Mesendoderm (in vitro differentiated cells): ENCODE data around the gene NPIPB6.
"Not testable (repeated sequence)": the region's sequence is repeated elsewhere in the genome, so short reads cannot be mapped to it uniquely, and the experiment has no call there.

Source experiments
- DNase-seq: peaks from one replicate; pipeline ENCODE4 v3.0.0; 2013
- H2AK5ac ChIP-seq: 2 replicates; pipeline ENCODE4 v1.6.1; 2013; ENCODE audit warnings: low read length, inconsistent platforms
- H2BK120ac ChIP-seq: 2 replicates; pipeline ENCODE4 v1.6.1; 2013; ENCODE audit warnings: low read depth, mild to moderate bottlenecking, low read length, moderate library complexity, mixed read lengths
- H2BK15ac ChIP-seq: replicated peaks from 2 replicates; pipeline ENCODE4 v1.6.1; 2013; ENCODE audit warnings: low read depth, mild to moderate bottlenecking, moderate library complexity
- H2BK5ac ChIP-seq: 2 replicates; pipeline ENCODE4 v1.6.1; 2013; ENCODE audit warnings: low read length, inconsistent platforms
- H3K18ac ChIP-seq: 2 replicates; pipeline ENCODE4 v1.6.1; 2013; ENCODE audit warnings: mild to moderate bottlenecking, low read length, mixed read lengths
- H3K23ac ChIP-seq: one replicate; pipeline ENCODE4 v1.6.1; 2013; ENCODE audit warnings: low read length
- H3K27ac ChIP-seq: 2 replicates; pipeline ENCODE4 v1.5.1; 2013; ENCODE audit warnings: low read depth, mild to moderate bottlenecking, inconsistent platforms, low read length, moderate library complexity
- H3K27me3 ChIP-seq: 2 replicates; pipeline ENCODE4 v1.6.1; 2013; ENCODE audit warnings: low read length, control low read depth, mild to moderate bottlenecking, inconsistent platforms; ENCODE audit not compliant: insufficient read depth, poor library complexity
- H3K36me3 ChIP-seq: 2 replicates; pipeline ENCODE4 v1.6.1; 2013; ENCODE audit warnings: low read length, inconsistent platforms; ENCODE audit not compliant: control insufficient read depth, insufficient read depth
- H3K4ac ChIP-seq: one replicate; pipeline ENCODE4 v1.6.1; 2013; ENCODE audit warnings: low read depth, mild to moderate bottlenecking, low read length, moderate library complexity
- H3K4me1 ChIP-seq: 2 replicates; pipeline ENCODE4 v1.6.1; 2013; ENCODE audit warnings: low read depth, low read length, inconsistent platforms; ENCODE audit not compliant: control insufficient read depth
- H3K4me2 ChIP-seq: 2 replicates; pipeline ENCODE4 v1.6.1; 2013; ENCODE audit warnings: low read length
- H3K4me3 ChIP-seq: 2 replicates; pipeline ENCODE4 v1.5.1; 2013; ENCODE audit warnings: mild to moderate bottlenecking, low read length
- H3K56ac ChIP-seq: one replicate; pipeline ENCODE4 v1.6.1; 2013; ENCODE audit warnings: low read length
- H3K79me1 ChIP-seq: 2 replicates; pipeline ENCODE4 v1.6.1; 2013; ENCODE audit warnings: low read length, inconsistent platforms
- H3K79me2 ChIP-seq: 2 replicates; pipeline ENCODE4 v1.6.1; 2013; ENCODE audit warnings: mild to moderate bottlenecking, low read length; ENCODE audit not compliant: control insufficient read depth, insufficient read depth
- H3K9ac ChIP-seq: 2 replicates; pipeline ENCODE4 v1.6.1; 2013; ENCODE audit warnings: low read length, inconsistent platforms
- H4K5ac ChIP-seq: one replicate; pipeline ENCODE4 v1.6.1; 2013; ENCODE audit warnings: low read length
- H4K8ac ChIP-seq: one replicate; pipeline ENCODE4 v1.6.1; 2013; ENCODE audit warnings: low read depth, mild to moderate bottlenecking, control low read depth, low read length, moderate library complexity
- WGBS: extraction: QIAGEN DNeasy Blood & Tissue Kit; methylation state at CpG from one replicate; pipeline ENCODE4 v1.1.7; 2013; ENCODE audit warnings: low lambda C conversion rate, missing lambda C conversion rate; ENCODE audit not compliant: insufficient coverage; ENCODE audit errors: extremely low coverage; 5-methylcytosine and 5-hydroxymethylcytosine counted together

The NPIPB6 gene

DNA sequence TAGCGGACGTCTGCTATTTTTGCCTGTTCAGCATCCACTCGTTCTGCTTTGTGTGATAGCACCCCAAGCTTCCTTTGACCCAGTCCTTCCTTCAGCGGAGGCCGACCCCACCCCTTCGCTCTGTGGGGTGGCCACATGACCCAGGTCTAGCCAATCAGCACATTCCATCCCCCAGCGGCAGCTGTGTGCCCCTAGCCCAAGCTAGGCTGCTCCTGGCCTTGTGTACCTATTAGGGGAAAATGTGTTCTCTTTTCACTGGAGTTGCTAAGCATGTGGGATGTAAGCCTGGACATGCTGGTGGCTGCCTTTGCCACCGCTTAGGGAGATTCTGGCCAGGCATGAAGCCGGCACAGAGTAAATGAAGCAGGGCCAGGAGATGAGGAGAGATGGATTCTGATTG is 33.1 kb downstream of the NPIPB6 start:
- H2AK5ac ChIP-seq, H2BK120ac ChIP-seq, H3K79me2 ChIP-seq, H3K56ac ChIP-seq, H4K8ac ChIP-seq, H3K27me3 ChIP-seq, H3K4ac ChIP-seq, H3K79me1 ChIP-seq, H2BK5ac ChIP-seq, H3K18ac ChIP-seq, H3K27ac ChIP-seq, H3K9ac ChIP-seq, H3K4me1 ChIP-seq, H4K5ac ChIP-seq, H2BK15ac ChIP-seq, H3K23ac ChIP-seq, H3K4me2 ChIP-seq, H3K4me3 ChIP-seq, H3K36me3 ChIP-seq: not testable (repeated sequence)
- WGBS: no CpG with 5 or more reads among the region's 9 CpGs
- DNase-seq: peak; percentile 72

DNA sequence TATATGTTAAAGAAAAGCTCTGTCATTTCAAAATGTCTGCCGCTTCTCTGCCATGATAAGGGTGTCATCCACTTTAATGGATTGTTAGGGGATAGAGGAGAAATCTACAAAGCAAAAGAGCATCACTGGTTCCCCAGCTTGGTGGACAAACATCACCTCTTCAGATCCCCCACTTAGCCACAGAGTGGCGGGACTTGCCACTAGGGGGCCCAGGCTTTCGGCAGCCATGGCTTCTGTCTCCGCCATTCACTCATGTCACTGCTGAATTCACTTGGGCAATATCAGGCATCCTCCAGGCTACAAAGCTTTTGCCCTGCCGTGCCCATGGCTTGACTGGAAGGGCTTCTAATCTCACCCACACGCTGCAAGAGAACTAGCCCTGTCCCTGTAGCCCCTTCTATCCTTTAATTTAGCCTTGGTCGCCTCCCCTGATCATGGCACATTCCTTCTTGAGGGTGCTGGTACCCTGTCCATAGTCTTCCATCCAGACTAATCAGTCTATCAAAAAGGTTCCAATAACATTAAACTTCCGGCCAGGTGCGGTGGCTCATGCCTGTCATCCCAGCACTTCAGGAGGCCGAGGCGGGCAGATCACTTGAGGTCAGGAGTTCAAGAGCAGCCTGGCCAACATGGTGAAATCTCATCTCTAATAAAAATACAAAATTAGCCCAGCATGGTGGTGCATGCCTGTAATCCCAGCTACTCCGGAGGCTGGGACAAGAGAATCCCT is 36.3 kb downstream of the NPIPB6 start:
- no peak overlapping the region for H4K5ac ChIP-seq
- H2BK5ac ChIP-seq: no peak overlapping the region
- H2BK15ac ChIP-seq: no peak overlapping the region
- H3K4me3 ChIP-seq: no peak overlapping the region
- H4K8ac ChIP-seq: no peak overlapping the region
- no peaks in the 10 kb centered on the region for H3K4me1 ChIP-seq
- H3K23ac ChIP-seq: no peak overlapping the region
- no peaks in the 10 kb centered on the region for H3K79me1 ChIP-seq
- no peaks in the 10 kb centered on the region for H3K27me3 ChIP-seq
- H3K4ac ChIP-seq: no peak overlapping the region
- peak; percentile 69 for DNase-seq
- H3K36me3 ChIP-seq: no peaks in the 10 kb centered on the region
- H3K18ac ChIP-seq: no peak overlapping the region
- no peaks in the 10 kb centered on the region for H3K79me2 ChIP-seq
- no peak overlapping the region for H3K4me2 ChIP-seq
- H3K27ac ChIP-seq: no peak overlapping the region
- no CpG with 5 or more reads among the region's 12 CpGs for WGBS
- H3K9ac ChIP-seq: no peak overlapping the region
- H2AK5ac ChIP-seq: no peak overlapping the region
- no peak overlapping the region for H3K56ac ChIP-seq
- no peak overlapping the region for H2BK120ac ChIP-seq

DNA sequence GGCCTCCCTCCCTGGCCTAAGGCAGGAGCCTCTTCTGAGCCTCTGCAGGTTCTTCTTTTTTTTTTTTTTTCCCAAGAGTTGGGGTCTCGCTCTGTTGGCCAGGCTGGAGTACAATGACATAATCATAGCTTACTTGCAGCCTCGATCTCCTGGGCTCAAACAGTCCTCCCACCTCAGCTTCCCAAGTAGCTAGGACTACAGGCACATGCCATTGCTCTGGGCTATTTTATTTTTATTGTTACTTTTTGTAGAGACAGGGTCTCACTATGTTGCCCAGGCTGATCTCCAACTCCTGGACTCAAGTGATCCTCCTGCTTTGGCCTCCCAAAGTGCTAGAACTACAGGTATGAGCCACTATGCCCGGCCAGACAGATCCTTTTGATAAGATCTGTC is 38.4 kb downstream of the NPIPB6 start:
- DNase-seq: no peak
- no peaks in the 10 kb centered on the region for H3K36me3 ChIP-seq
- H3K18ac ChIP-seq: no peak overlapping the region
- H3K4me3 ChIP-seq: no peak overlapping the region
- no peak overlapping the region for H2BK15ac ChIP-seq
- H2BK120ac ChIP-seq: no peak overlapping the region
- no peak overlapping the region for H2AK5ac ChIP-seq
- H3K79me1 ChIP-seq: no peaks in the 10 kb centered on the region
- no peak overlapping the region for H4K5ac ChIP-seq
- no peak overlapping the region for H4K8ac ChIP-seq
- H3K27ac ChIP-seq: no peak overlapping the region
- WGBS: no CpG with 5 or more reads among the region's 3 CpGs
- no peak overlapping the region for H3K4me2 ChIP-seq
- no peak overlapping the region for H3K4ac ChIP-seq
- no peaks in the 10 kb centered on the region for H3K79me2 ChIP-seq
- H3K4me1 ChIP-seq: no peaks in the 10 kb centered on the region
- no peak overlapping the region for H3K9ac ChIP-seq
- H3K56ac ChIP-seq: no peak overlapping the region
- no peak overlapping the region for H2BK5ac ChIP-seq
- no peaks in the 10 kb centered on the region for H3K27me3 ChIP-seq
- no peak overlapping the region for H3K23ac ChIP-seq

DNA sequence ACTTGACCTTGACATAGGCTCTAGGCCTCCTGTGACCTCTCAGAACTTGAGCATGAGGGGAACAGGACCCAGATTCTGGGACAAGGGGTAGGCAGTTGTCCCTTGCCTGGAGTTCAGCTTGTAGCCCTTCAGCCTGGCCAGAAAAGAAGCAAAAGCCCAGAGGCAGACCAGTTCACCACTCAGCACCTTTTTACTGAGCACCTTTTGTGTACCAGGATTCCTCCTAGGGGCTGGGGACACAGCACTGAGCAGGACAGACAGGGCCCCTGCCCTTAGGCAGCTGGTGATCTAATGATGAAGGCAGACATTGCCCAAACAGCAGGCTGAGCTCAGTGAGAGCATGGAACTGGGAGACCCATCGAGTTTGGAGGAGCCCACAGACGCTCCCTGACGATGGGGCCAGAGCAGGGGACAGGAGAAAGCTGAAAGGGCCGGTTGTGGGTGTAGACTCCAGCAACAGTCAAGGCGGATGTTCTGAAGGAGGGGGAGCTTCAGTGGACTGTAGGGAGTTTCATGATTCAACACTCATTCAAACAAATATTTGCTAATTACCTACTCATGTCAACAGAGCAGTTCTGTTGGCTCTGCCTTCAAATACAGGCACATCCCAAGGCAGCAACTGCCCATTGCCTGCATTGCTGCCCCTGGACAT is 38.9 kb downstream of the NPIPB6 start:
- Histone ChIP-seq H2BK120ac (no peak overlapping the region), H3K79me2 (no peaks in the 10 kb centered on the region), H4K8ac (no peak overlapping the region), H3K4me1 (no peaks in the 10 kb centered on the region), H3K36me3 (no peaks in the 10 kb centered on the region), H2BK15ac (no peak overlapping the region), H2BK5ac (no peak overlapping the region), H3K4me2 (no peak overlapping the region), H3K18ac (no peak overlapping the region), H3K79me1 (no peaks in the 10 kb centered on the region), H2AK5ac (no peak overlapping the region), H3K23ac (no peak overlapping the region), H4K5ac (no peak overlapping the region), H3K4ac (no peak overlapping the region), H3K4me3 (no peak overlapping the region), H3K9ac (no peak overlapping the region), H3K27ac (no peak overlapping the region), H3K27me3 (no peaks in the 10 kb centered on the region), H3K56ac (no peak overlapping the region)
- DNase-seq: no peak
- no CpG with 5 or more reads among the region's 5 CpGs for WGBS

DNA sequence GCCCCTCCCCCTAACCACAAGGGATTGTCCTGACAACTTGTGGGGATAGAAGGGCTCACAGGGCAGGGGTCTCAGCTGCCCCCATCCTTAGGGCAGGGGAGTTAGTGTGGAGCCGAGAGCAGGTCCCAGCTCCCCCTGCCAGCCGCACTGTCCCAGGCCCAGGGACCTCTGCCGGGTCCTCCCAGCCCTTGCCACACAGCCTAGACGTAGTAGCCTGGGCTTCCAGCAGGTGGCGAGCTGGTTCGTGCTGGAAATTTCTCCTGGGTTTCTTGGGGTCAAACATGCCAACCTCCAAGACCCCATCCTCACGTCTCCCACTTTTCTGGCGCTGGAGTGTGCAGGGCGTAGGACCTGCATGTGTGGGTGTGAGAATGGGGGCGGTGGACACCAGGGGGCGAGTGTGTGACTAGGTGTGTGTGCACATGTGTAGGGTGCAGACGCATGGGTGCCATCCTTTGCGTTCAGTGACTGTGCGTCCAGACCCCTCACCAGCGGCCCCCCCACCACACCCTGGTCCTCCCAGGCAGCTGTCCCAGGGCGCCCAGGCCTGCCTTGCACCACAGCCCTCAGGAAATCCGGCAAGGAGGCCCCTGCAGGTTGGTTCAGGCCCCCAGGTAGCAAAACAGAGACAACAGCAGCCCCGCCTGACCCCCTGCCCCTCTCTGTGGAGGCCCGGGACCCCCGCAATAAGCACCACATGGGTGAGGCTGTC is 41.5 kb downstream of the NPIPB6 start:
- Histone ChIP-seq H3K36me3 (no peaks in the 10 kb centered on the region), H3K9ac (no peak overlapping the region), H3K4me3 (no peak overlapping the region), H4K5ac (no peak overlapping the region), H4K8ac (no peak overlapping the region), H3K27ac (no peak overlapping the region), H3K4me2 (no peak overlapping the region), H3K23ac (no peak overlapping the region), H2BK5ac (no peak overlapping the region), H2BK15ac (no peak overlapping the region), H3K4ac (no peak overlapping the region), H3K79me1 (no peaks in the 10 kb centered on the region), H3K4me1 (no peaks in the 10 kb centered on the region), H3K18ac (no peak overlapping the region), H3K56ac (no peak overlapping the region), H3K27me3 (no peaks in the 10 kb centered on the region), H2AK5ac (no peak overlapping the region), H2BK120ac (no peak overlapping the region), H3K79me2 (no peaks in the 10 kb centered on the region)
- DNase-seq: peak; percentile 44
- no CpG with 5 or more reads among the region's 20 CpGs for WGBS
